T47D (cell line): Measurements from ENCODE around the gene FRY.

Source experiments
- DNase-seq, 2 experiments: peaks; one replicate each; pipeline versions ENCODE4 v3.0.0 to v3.0.0-alpha.2; 2011 to 2012; ENCODE audit warnings: low read depth in 1 of 2, low spot score in 1 of 2
- JUND ChIP-seq: IDR thresholded peaks from 2 replicates; pipeline ENCODE4 v1.6.1; 2012; ENCODE audit warnings: low read depth
- in situ Hi-C: cut with HindIII; loops from 2 replicates; pipeline ENCODE4 v1.10.0; 2016; ENCODE audit warnings: low sequenced_read_pairs, low pct_unique_long_range_greater_than_20kb

FRY gene

GRCh38 chr13:32115066-32115465, 83.5 kb downstream of the FRY start:
- no peak for TF ChIP-seq JUND
- no peak for DNase-seq
- in situ Hi-C loops = no loop called here

- no peak for TF ChIP-seq JUND
- DNase-seq = no peak
- in situ Hi-C loops = no loop called here
Measured at GRCh38 chr13:32116210-32116609, 84.6 kb downstream of the FRY start.

GRCh38 chr13:32117001-32117400, 85.4 kb downstream of the FRY start:
- DNase-seq = no peak
- TF ChIP-seq JUND = no peak
- in situ Hi-C loops = no loop called here

GRCh38 chr13:32117701-32118100, 86.1 kb downstream of the FRY start:
- no peak for TF ChIP-seq JUND
- peak in 1 of 2 experiments; percentile 51 for DNase-seq
- in situ Hi-C loops = no loop called here

GRCh38 chr13:32121316-32121715, 89.7 kb downstream of the FRY start:
- no peak for DNase-seq
- TF ChIP-seq JUND = no peak
- in situ Hi-C loops = no loop called here

- no peak for DNase-seq
- in situ Hi-C loops = no loop called here
- no peak for TF ChIP-seq JUND
Measured at GRCh38 chr13:32124743-32125142, 93.2 kb downstream of the FRY start.

- DNase-seq = no peak
- in situ Hi-C loops = no loop called here
- no peak for TF ChIP-seq JUND
Measured at GRCh38 chr13:32125221-32125689, 93.7 kb downstream of the FRY start.

GRCh38 chr13:32125751-32126150, 94.2 kb downstream of the FRY start:
- in situ Hi-C loops = no loop called here
- no peak for TF ChIP-seq JUND
- no peak for DNase-seq

- DNase-seq = no peak
- in situ Hi-C loops = no loop called here
- TF ChIP-seq JUND = no peak
Measured at GRCh38 chr13:32126278-32126677, 94.7 kb downstream of the FRY start.

- TF ChIP-seq JUND = no peak
Measured at GRCh38 chr13:32126756-32127155, 95.2 kb downstream of the FRY start.

GRCh38 chr13:32127691-32128090, 96.1 kb downstream of the FRY start:
- no peak for DNase-seq
- in situ Hi-C loops = no loop called here
- no peak for TF ChIP-seq JUND

More at GRCh38 chr13:32126756-32127155, 95.2 kb downstream of the FRY start:
- DNase-seq = no peak
- in situ Hi-C loops = no loop called here

- in situ Hi-C loops = no loop called here
- peak in 1 of 2 experiments; percentile 83 for DNase-seq
- TF ChIP-seq JUND = no peak
Measured at GRCh38 chr13:32134241-32135055, 102.9 kb downstream of the FRY start.

- no peak for TF ChIP-seq JUND
- in situ Hi-C loops = no loop called here
- DNase-seq = no peak
Measured at GRCh38 chr13:32135056-32135390, 103.4 kb downstream of the FRY start.

- no peak for TF ChIP-seq JUND
- DNase-seq = no peak
- in situ Hi-C loops = no loop called here
Measured at GRCh38 chr13:32135655-32136054, 104.1 kb downstream of the FRY start.
